Measurements from ENCODE around the gene TOM1.

DNA sequence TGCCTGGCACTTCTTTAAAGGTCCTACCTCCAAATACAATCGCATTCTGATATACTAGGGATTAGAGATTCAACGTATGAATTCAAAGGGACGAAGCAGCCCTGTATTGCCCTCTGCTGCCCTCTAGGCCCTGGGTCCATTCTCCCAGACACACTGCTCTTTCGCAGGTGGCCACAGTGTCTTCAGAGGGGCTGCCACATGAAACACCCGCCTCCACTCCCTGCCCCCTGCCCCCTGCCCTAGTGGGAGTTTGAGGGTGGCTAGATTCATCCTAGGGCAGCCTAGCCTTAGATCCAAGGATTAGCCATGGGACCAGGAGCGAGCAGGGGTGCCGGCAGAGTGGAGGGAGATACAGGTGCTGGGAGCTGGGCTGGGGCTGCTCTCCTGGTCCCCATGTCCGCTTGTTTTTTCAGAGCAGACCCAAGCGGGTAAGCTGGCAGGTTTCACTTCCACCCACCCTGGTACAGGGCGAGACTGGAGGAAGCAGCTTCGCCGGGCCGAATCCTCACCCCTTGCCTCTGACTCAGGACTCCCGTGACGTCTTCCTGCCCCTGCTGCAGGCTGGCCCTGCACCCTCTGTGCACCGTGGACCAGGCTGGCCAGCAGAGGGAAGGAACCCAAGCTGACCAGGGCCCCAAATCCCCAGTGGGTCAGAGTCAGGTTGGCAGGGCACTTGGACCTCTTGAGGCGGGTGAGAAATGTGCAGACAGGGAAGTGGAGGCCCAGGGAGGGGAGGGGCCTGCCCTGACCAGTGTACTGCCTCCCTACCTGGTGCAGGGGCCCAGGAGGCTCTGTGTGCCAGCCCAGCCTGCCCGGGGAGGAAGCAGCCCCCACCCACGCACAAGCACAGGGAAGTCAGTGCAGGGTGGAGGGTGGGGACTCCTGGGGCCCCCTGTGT lies 52.8 kb downstream of the TOM1 start:
- TF ChIP-seq, protein P1, sequence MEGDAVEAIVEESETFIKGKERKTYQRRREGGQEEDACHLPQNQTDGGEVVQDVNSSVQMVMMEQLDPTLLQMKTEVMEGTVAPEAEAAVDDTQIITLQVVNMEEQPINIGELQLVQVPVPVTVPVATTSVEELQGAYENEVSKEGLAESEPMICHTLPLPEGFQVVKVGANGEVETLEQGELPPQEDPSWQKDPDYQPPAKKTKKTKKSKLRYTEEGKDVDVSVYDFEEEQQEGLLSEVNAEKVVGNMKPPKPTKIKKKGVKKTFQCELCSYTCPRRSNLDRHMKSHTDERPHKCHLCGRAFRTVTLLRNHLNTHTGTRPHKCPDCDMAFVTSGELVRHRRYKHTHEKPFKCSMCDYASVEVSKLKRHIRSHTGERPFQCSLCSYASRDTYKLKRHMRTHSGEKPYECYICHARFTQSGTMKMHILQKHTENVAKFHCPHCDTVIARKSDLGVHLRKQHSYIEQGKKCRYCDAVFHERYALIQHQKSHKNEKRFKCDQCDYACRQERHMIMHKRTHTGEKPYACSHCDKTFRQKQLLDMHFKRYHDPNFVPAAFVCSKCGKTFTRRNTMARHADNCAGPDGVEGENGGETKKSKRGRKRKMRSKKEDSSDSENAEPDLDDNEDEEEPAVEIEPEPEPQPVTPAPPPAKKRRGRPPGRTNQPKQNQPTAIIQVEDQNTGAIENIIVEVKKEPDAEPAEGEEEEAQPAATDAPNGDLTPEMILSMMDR (IDR thresholded peaks at IDR 0.05; ENCODE audit: insufficient read depth, low read depth, low read length): no peak
- TF ChIP-seq EZH2 (IDR thresholded peaks at IDR 0.05; ENCODE audit: insufficient read depth, low read length): no peak
